Fibroblast of the aortic adventitia (primary cell): ENCODE data around the gene EHD3. TPM values are rescaled to one million over a fixed set of nuclear protein-coding genes. Genes with fewer than 3 reads are reported as not detected.

Experiments used
- DNase-seq: peaks from one replicate; pipeline ENCODE4 v3.0.0-alpha.2; 2010; ENCODE audit warnings: low read depth
- H3K4me3 ChIP-seq: 2 replicates; pipeline ENCODE4 v1.5.1; 2011; ENCODE audit warnings: low read depth, mild to moderate bottlenecking, control low read depth, low read length, moderate library complexity
- CTCF ChIP-seq: IDR thresholded peaks from 2 replicates; pipeline ENCODE4 v1.5.1; 2011; ENCODE audit warnings: mild to moderate bottlenecking, low read length, control low read depth, inconsistent platforms; ENCODE audit not compliant: insufficient read depth
- total RNA-seq: library from RNA; depleted of rRNA; stranded (reverse); fragments of >200 nt; gene quantifications from 2 replicates; pipeline ENCODE4 v1.2.3, GENCODE V29; 2012; ENCODE audit warnings: low replicate concordance

EHD3 gene
- total RNA-seq, 1 donor, result 41.2 TPM

GRCh38 chr2:31260870-31261269 is 26.9 kb downstream of the EHD3 start:
- DNase-seq, result no peak
- no peak overlapping the region for H3K4me3 ChIP-seq
- TF ChIP-seq CTCF, result no peak

- no peak for TF ChIP-seq CTCF
- DNase-seq, result no peak
- no peak overlapping the region for H3K4me3 ChIP-seq
Observed at GRCh38 chr2:31263636-31264190, 29.8 kb downstream of the EHD3 start.

GRCh38 chr2:31265234-31265633 is 31.3 kb downstream of the EHD3 start:
- TF ChIP-seq CTCF, result no peak
- H3K4me3 ChIP-seq, result no peak overlapping the region
- no peak for DNase-seq

GRCh38 chr2:31266804-31267203 is 32.9 kb downstream of the EHD3 start:
- TF ChIP-seq CTCF, result no peak
- no peak for DNase-seq
- H3K4me3 ChIP-seq, result no peak overlapping the region

- H3K4me3 ChIP-seq, result no peak overlapping the region
- no peak for DNase-seq
- TF ChIP-seq CTCF, result no peak
Observed at GRCh38 chr2:31267437-31268120, 33.6 kb downstream of the EHD3 start.

GRCh38 chr2:31268344-31268743 is 34.4 kb downstream of the EHD3 start:
- no peak for DNase-seq
- no peak overlapping the region for H3K4me3 ChIP-seq
- no peak for TF ChIP-seq CTCF

GRCh38 chr2:31269087-31269486 is 35.1 kb downstream of the EHD3 start:
- DNase-seq, result no peak
- H3K4me3 ChIP-seq, result no peak overlapping the region
- TF ChIP-seq CTCF, result no peak
